PC-9 (cell line): ENCODE data around the gene ALK.

Experiments
- CTCF ChIP-seq: fragments of 200-600 bp; sonication (generic); conservative IDR thresholded peaks from 2 replicates; pipeline ENCODE4 v1.6.1; 2017; ENCODE audit warnings: mixed run types, antibody characterized with exemption, mild to moderate bottlenecking, moderate library complexity
- EZH2 ChIP-seq: fragments of 200-600 bp; sonication (generic); IDR thresholded peaks from 2 replicates; pipeline ENCODE4 v1.8.0; 2017; ENCODE audit warnings: antibody characterized with exemption, low read depth

DNA sequence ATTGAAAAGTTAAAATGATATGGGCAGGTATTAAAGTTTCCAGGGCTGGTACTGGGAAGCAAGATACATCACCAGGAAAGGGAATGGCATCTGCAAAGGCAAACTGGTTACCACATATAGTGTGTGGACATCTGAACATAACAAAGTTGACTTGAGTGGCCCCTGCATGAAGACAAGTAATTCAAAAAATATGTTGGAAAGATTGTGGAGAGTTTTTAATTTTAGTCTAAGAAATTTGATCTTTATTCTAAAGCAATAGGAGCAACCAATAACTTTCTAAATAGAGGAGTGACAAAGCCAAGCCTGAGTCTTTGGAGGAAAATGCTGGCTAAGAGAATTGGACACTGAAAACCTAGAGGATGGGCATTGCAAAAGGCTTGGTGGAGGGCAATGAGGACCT, 278.2 kb downstream of the ALK start:
- TF ChIP-seq CTCF: no peak
- TF ChIP-seq EZH2: no peak
